ENCODE data around the gene GNG13. TPM values are rescaled to one million over a fixed set of nuclear protein-coding genes. Genes with fewer than 3 reads are reported as not detected.

The GNG13 gene
- total RNA-seq, 2 donors from 2014 or later = not detected

GRCh38 chr16:818592-818991, 18.1 kb upstream of the GNG13 start:
- ATAC-seq = no peak
- H3K27ac ChIP-seq = no peak overlapping the region
- intact Hi-C loops (cut with DNase I) = loop anchor here (5.0 to 10.0 kb wide), 2 partner anchors 234 to 276 kb away; partner anchors contain the start of gene C1QTNF8
- no peaks in the 10 kb centered on the region for H3K36me3 ChIP-seq (replicated peaks in 1 of 2; ENCODE audit: insufficient read depth in 1 of 2, low read depth in 2 of 2)
- DNase-seq = no peak
- H3K4me3 ChIP-seq = no peak overlapping the region
- peaks cover 2% of the 10 kb centered on the region for H3K4me1 ChIP-seq
- TF ChIP-seq CTCF (IDR thresholded peaks at IDR 0.05) = no peak
- no peak for TF ChIP-seq POLR2A (IDR thresholded peaks at IDR 0.05)
- H3K9me3 ChIP-seq = no peaks in the 10 kb centered on the region
- peaks cover 0 to 14% of the 10 kb centered on the region in 2 donors for H3K27me3 ChIP-seq
- 52 to 57% methylated on average over 2 of the region's 2 CpGs for WGBS, 2 donors

GRCh38 chr16:818132-818531, 17.6 kb upstream of the GNG13 start:
- Histone ChIP-seq H3K27ac (no peak overlapping the region), H3K9me3 (no peaks in the 10 kb centered on the region), H3K4me3 (no peak overlapping the region), H3K27me3 (peaks cover 0 to 19% of the 10 kb centered on the region in 2 donors), H3K36me3 (replicated peaks in 1 of 2; ENCODE audit: insufficient read depth in 1 of 2, low read depth in 2 of 2) (no peaks in the 10 kb centered on the region), H3K4me1 (peaks cover 6% of the 10 kb centered on the region)
- TF ChIP-seq POLR2A (IDR thresholded peaks at IDR 0.05) (no peak), CTCF (IDR thresholded peaks at IDR 0.05) (no peak)
- 71 to 75% methylated on average over 7 to 8 of the region's 8 CpGs for WGBS, 2 donors
- intact Hi-C loops (cut with DNase I) = loop anchor here (5.0 to 10.0 kb wide), 2 partner anchors 234 to 277 kb away; partner anchors contain the start of gene C1QTNF8
- no peak for ATAC-seq
- DNase-seq = no peak

- intact Hi-C loops (cut with DNase I) = loop anchor here (5.0 to 10.0 kb wide), 2 partner anchors 235 to 278 kb away; partner anchors contain the start of gene C1QTNF8
- DNase-seq = no peak
- no peak for ATAC-seq
These were observed 16.7 kb upstream of the GNG13 start for GRCh38 chr16:817001-817906.

GRCh38 chr16:815861-816260, 15.3 kb upstream of the GNG13 start:
- ATAC-seq = no peak
- TF ChIP-seq CTCF (IDR thresholded peaks at IDR 0.05) (no peak), POLR2A (IDR thresholded peaks at IDR 0.05) (no peak)
- DNase-seq = no peak
- Histone ChIP-seq H3K36me3 (replicated peaks in 1 of 2; ENCODE audit: insufficient read depth in 1 of 2, low read depth in 2 of 2) (no peaks in the 10 kb centered on the region), H3K27me3 (peaks cover 0 to 22% of the 10 kb centered on the region in 2 donors), H3K4me1 (peaks cover 7% of the 10 kb centered on the region), H3K4me3 (no peak overlapping the region), H3K9me3 (no peaks in the 10 kb centered on the region), H3K27ac (no peak overlapping the region)
- intact Hi-C loops (cut with DNase I) = loop anchor here (5.0 to 10.0 kb wide), 2 partner anchors 236 to 279 kb away; partner anchors contain the start of gene C1QTNF8
- WGBS, 2 donors = 72 to 86% methylated on average over 11 to 15 of the region's 15 CpGs

More at GRCh38 chr16:817001-817906, 16.7 kb upstream of the GNG13 start:
- Histone ChIP-seq H3K27me3 (peaks cover 0 to 22% of the 10 kb centered on the region in 2 donors), H3K36me3 (replicated peaks in 1 of 2; ENCODE audit: insufficient read depth in 1 of 2, low read depth in 2 of 2) (no peaks in the 10 kb centered on the region), H3K27ac (no peak overlapping the region), H3K4me1 (peaks cover 7% of the 10 kb centered on the region), H3K9me3 (no peaks in the 10 kb centered on the region), H3K4me3 (no peak overlapping the region)
- no peak for TF ChIP-seq POLR2A (IDR thresholded peaks at IDR 0.05)
- TF ChIP-seq CTCF (IDR thresholded peaks at IDR 0.05) = no peak
- 49 to 61% methylated on average over 58 to 66 of the region's 71 CpGs for WGBS, 2 donors

All from body of pancreas (tissue), 4 donors.